ENCODE results near the gene TMTC2.

Gene TMTC2

DNA sequence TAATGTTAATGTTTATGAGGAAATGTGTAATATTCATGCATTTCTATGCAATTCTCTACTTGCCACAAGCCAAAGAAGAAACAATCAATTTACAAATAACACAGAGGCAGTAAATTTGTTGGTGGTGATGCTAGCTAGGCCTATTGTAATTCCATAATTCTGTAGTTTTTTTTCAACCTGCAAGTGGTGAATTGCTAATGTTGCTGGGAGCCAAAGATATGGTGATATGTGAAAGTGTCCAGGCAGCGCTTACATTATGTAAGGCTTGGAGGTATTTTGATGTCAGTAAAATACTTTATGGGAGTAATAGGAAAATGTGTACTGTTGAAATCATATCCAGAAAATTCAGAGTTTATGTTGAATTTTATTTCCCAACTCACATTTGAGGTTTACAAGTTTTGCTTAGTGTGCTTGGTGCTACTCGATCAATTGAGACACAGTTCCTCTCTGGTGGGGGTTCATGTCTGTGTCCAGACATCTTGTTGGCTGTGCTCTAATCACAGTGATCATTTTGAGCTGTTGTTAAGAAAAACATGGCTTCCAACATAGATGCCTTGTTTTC is 23.2 kb downstream of the TMTC2 start:
- no peak for DNase-seq
- intact Hi-C loops (cut with DNase I) = no loop called here

DNA sequence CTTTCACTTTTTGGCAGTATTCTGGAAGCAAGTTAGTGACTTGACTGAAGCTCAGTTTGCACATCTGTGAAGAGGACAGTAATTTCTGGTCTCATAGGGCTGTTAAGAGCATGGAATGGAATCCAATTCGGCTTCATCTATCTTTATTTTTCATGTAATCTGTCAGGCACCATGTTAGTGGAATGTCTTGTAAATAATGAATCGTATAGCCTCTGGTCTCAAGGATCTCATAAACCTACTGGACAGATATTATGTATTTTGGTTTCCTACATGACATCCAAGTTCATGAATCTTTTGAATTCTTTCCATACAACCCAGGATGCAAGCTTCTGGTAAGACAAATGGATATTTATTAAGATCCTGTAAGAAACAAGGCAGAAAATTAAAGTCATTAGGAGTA is 24.0 kb downstream of the TMTC2 start:
- no peak for DNase-seq
- intact Hi-C loops (cut with DNase I) = no loop called here

DNA sequence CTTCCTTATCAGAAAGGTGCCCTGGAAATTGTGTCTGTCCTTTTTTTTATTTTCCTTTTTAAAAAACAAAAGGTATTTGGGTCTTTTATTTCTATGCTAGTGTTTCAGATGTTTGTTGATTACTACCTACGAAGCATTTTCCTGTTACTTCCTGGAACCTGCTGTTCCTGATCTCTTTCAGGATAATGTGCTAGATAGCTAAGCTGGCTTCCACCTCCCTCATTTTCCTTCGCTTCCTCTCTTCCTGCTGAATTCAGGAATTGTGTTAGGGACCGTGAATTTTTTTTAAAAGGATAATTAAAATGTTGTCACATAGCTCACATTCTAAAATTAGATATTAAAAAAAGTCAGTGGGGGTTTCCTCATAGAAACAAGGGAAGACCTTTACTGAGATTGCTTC is 27.7 kb downstream of the TMTC2 start:
- intact Hi-C loops (cut with DNase I) = no loop called here
- DNase-seq = no peak

DNA sequence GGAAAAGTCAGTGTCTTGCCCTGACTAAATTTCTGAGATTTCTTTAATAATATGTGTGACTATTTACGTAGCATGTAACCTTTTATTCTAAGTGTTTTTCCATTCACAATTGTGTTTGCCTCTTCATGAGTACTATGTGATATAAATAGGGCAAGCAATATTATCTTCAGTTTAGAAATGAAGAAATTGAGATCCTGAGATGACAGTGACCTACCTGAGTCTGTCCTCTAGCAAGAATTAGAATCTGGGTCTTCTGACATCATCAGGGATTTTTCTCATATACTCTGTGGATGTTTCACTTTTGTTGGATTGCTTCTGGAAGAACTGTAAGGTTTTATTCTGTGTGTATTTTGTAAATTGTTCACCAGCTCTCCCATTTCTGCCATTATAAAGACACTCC is 35.0 kb downstream of the TMTC2 start:
- DNase-seq = no peak
- intact Hi-C loops (cut with DNase I) = no loop called here

DNA sequence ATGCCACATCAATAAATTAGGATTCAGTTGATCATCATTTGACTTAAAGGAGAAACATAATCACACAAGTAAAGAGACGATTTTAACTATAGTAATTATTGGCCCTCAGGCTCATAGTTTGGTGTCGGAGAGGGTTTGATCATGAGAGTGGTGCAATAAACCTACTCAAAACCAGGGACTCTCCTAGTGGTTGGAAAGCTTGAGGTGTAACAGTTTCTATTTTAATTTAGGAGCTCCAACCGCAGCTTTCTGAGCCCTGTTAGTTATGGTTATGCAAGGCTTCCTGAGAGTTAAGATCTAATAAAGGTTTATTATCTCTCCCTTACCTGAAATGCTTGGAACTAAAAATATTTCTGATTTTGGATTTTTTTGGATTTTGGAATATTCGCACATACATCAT is 36.4 kb downstream of the TMTC2 start:
- intact Hi-C loops (cut with DNase I) = no loop called here
- DNase-seq = no peak

DNA sequence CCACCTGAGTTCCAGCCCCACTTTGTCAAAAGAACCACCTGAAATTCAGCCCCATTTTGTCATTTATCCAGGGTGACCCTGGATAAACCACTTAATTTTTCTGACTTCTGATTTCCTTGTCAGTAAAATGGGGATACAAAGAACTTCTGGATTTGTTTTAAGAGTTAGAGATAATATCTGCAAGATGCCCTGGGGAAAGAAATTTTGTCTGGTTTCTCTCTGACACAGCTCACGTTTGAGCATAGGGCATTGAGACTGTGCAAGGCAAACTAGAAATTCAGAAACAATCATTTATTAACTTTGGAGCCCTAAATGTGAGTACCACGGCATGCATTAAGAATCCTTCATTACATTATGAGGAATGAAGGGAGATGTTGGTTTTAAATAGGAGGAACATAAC is 37.2 kb downstream of the TMTC2 start:
- intact Hi-C loops (cut with DNase I) = no loop called here
- DNase-seq = no peak

DNA sequence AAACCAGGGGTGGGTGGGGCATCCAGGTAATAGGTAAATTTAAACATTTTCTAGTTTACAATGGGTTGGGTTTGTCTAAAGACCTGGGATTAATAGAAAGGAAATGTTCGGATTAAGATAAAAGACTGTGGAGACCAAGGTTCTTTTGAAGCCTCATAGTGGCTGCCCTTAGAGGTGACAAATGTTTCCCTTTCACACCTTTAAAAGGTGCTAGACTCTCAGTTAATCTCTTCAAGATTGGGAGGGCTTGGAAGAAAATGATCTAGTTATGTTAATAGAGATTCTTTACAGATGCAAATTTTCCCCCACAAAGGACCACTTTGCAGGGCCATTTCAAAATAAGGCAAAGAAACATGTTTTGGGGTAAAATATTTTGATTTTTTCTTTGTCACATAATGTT is 39.0 kb downstream of the TMTC2 start:
- intact Hi-C loops (cut with DNase I) = no loop called here
- DNase-seq = no peak

DNA sequence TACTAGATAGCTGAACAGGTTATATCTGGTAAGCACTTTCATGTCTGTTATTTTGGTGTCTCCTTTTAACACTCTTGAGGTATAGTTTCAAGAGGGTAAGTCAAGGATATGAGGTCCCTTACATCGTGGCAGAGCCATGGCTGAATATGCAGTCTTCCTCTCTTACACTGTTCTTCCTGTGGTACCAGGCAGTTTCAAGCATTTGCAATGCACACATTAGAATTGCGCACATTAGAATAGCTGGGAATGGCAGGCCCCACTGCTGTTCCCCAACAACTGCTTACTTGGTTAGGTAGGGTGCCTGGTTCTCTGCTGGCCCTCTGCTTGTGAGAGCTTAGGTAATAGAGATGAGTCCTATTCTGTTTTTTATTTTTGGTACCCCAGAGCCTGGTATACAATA is 41.2 kb downstream of the TMTC2 start:
- intact Hi-C loops (cut with DNase I) = no loop called here
- DNase-seq = no peak

DNA sequence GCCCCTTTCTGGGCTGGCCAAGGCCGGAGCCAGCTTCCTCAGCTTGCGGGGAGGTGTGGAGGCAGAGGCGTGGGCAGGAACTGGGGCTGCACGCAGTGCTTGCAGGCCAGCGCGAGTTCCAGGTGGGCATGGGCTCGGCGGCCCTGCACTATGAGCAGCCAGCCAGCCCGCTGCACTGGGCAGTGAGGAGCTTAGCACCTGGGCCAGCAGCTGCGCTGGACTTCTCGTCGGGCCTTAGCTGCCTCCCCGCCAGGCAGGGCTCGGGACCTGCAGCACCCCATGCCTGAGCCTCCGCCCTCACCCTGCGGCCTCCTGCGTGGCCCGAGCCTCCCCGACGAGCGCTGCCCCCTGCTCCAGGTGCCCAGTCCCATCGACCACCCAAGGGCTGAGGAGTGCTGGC is 42.0 kb downstream of the TMTC2 start:
- no peak for DNase-seq
- intact Hi-C loops (cut with DNase I) = no loop called here

DNA sequence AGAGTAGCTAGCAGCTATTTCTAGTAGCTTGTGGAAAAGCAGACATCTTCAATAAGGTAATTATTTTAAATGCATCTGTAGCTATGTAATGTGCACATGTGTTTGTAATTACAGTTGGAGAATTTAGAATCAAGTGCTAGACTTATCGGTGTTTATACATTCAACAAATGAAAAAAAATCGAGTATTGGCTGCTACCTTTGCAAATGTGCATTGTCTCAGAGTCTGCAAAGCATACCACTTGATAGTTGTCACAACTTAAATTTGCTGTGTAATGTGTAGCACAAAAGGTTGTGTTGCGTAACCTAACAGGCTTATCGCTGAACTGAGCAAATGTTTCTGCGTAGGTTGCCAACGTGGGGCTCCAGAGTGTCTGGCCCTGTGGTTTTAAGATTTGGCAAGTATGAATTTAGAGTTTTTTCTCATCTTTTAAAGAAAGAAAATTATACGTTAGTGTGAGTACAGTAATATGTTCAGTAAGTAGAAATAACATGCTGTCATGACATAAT is 44.3 kb downstream of the TMTC2 start:
- no peak for DNase-seq
- intact Hi-C loops (cut with DNase I) = no loop called here

DNA sequence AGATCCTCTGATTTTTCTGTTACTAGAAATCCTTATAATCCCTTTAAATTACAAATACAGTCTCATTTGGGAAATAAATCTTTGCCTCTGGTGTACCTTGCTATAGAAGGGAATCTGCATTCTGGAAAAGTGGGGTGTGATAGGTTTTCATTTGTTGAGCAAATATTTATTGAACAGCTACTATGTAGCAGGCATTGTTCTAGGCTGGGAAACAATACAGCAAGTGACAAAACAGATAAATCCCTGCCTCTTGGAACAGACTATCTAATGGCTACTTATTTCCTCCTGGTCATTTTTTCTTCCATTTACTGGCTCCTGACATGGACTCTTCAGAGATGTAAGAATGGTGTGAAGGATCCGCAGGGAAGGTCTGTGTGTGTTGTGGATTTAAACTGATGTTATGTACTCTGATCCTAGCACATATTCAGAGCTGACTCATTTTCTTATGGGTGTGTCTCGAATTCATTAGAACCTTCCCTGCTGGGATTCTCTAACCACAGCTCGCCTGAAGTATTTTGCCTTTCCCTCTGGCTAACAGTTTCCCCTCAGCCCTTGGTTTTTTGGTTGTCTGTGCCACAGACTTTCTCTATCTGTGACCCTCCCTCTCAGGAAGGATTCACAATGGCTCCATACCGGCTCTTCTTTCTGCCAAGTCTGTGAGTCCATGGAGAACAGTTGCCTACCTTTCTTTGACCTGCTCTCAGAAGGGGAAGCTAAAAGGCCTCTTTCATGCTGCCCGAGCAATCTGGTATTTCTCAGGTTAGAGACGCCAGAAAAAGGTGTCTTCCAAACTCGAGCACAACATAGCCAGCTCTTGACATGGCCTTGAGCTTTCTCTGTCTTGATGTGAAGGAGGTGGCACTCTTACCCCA is 53.7 kb downstream of the TMTC2 start:
- intact Hi-C loops (cut with DNase I) = no loop called here
- peak in 1 of 42 donors; percentile 5 for DNase-seq

DNA sequence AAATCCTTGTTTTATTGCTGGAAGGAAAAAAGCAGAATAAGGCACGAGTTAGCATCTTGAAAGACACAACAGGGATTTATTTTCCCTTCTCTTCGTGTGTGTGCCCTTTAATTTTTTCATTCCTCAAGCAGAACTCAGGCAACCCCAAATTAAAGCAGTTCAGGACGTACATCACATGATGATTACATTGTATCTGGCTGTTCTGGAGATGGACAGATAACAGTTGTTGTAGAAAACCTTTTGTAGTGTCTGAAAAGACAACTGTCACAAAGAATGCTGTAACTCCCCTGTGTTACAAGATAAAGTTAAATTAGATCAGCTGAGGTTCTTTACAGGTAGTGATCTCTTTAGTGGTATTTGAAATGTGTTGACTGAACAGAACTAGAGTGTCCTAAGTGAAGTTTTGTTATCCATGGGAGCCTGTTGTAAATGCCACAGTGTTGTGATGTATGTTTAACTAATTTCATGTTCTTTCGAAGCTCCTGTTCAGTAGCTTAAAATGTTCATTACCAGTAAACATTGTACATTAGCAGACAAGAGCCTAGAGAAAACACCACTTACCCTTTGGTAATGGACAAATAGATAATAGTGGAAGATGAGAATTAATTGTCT is 58.5 kb downstream of the TMTC2 start:
- no peak for DNase-seq
- intact Hi-C loops (cut with DNase I) = no loop called here

DNA sequence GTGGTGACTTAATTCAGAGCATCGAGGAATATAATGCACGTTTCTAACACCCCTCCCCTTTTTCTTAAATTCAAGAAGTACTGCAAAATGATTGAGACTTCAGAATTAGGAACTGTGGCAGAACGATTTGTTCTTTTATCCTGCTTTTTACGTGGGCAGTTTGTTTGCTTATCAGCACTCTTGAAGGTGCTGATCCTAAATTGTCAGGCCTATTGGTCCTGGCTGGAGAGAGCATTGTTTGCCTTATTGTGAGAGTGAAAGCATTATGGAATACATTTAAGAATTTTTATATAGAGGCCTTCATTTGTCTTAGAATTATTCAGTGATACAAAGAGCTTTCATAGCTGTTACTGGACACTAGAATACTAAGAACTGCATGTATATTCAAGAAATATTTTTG is 59.1 kb downstream of the TMTC2 start:
- DNase-seq = no peak
- intact Hi-C loops (cut with DNase I) = no loop called here

DNA sequence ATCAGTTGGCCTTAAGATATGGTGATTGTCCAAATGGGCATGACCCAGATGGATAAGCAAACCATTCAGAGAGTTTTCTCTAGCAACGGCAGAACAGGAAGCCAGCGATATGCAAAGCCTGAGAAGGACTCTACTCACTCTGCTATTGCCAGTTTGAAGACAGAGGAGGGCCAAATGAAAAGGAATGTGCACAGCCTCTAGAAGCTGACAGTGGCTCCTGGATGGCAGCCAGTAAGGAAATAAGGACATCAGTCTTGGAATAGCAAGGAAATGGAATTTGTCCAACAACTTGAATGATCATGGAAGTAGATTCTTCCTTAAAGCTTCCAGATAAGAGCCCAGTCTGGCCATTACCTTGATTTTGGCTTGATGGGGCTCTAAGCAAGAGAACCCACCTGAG is 60.0 kb downstream of the TMTC2 start:
- intact Hi-C loops (cut with DNase I) = no loop called here
- no peak for DNase-seq

DNA sequence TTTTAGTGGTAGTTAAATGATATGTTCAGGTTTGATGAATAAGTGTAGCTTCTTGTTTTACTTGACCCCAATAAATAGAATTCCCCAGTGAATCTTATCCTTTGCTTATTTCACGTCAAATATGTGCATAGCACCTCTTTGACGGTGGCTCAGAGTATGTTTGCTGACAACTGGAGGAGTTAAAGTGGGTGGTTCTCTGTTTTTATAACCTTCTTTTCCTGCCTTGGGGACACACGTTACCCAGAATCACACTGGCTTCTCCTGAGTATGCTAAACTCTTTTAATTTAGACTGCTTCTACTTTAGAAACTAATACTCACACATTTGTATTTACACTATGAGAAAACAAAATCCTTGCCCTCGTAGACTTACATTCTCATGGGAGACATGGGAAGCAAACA is 62.3 kb downstream of the TMTC2 start:
- DNase-seq = no peak
- intact Hi-C loops (cut with DNase I) = no loop called here

DNA sequence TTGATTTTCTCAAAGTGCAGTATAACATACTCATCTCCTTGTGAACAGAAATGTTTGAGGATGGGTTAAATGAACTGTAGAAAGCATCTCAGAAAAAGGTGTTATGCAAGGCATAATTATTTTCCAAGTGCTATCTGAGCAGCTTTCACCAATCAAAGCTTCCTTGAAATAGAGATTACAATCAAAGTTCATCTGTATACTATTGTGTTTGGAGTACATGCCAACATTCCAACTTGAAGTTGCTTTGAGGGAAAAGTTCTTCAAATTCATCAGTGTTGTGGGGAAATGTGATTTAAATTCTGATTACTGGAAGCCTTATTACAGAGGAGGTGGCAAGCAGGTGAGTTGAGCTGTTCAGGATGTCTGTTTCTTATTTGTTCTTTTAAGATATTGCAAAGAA is 68.2 kb downstream of the TMTC2 start:
- intact Hi-C loops (cut with DNase I) = no loop called here
- no peak for DNase-seq

DNA sequence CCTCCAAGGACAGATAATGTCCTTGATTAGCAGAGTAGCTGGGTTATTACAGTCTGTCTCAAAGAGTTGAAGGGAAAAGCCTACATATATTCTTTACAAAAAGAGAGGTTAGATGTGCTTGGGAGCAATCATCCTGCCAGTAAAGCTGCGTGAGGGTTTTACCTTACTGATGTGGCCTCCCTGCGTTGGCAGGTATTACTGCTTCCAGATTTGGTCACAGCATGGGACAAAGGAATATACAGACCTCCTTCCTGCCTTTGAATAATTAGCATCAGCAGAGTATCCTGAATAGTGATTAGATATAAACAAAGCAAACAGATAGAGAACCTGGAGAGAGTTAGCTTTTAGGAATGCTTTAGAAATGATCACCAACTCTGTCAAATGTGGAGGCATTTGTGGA is 69.6 kb downstream of the TMTC2 start:
- intact Hi-C loops (cut with DNase I) = no loop called here
- DNase-seq = no peak

DNA sequence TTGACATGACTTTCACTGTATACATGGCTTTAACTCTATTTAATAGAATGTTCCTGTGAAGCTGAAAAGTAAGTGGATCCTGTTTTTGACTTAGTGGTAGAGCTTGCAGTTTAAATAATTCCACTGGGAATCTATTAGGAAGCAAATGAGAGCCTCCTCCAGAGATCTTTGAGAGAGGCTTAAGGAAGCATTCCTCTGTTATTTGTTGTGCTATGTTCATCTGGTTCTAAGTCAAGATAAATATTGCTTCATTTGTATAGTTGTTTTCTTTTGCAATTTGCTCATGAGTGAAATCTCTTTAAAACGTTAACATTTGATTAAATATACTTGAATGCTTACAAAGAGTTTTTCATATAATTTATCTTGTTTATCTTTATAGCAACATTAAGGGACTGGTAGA is 70.4 kb downstream of the TMTC2 start:
- intact Hi-C loops (cut with DNase I) = no loop called here
- no peak for DNase-seq

DNA sequence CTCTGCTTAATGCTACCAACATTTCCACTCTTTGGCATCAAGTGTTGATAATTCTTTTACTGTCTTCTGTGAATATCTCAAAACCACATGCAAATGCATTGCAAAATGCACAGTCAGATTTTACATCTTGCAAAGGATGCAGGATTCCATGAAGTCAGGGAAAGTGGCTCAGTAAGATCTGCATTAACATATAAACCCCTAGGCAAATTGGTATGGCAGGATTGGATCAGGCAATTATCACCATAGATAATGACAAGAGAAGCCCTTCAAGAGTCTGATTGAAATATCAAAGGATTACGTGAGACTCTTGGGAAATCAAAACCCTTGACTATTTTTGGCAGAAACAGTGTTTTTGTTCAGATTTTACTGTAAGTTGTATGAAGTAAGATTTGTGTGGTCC is 71.0 kb downstream of the TMTC2 start:
- no peak for DNase-seq

DNA sequence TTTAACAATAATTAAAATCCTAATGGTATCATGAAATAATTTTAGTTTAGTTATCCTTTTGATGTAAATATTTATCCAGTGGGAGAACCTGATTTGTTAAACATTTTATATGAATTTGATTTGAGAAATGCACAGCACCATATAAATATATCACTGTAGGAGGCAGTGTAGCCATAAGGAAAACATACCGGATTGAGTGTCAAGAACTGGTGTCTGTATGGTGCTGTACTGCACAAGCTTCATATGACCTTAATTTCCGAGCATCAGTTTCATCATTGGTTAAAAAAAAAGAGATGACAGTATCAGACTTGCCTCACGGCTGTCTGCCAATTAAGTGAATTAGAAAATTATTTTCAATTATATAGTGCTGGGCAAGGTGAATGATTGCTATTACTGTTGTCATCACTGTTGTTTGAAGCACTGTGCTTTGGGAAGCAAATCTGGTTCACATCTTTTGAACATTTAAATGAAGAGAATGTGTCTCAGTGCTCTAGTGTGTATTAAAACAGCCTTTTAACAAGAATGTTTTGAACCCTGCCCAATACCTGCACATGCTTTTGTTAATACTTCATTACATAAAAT is 72.1 kb downstream of the TMTC2 start:
- intact Hi-C loops (cut with DNase I) = no loop called here
- DNase-seq = no peak

More for the DNA sequence above, 71.0 kb downstream of the TMTC2 start:
- intact Hi-C loops (cut with DNase I) = no loop called here

All from head of caudate nucleus (tissue), 42 donors.